ENCODE results near the gene DNAH9. TPM values are rescaled to one million over a fixed set of nuclear protein-coding genes. Genes with fewer than 3 reads are reported as not detected.

Gene DNAH9
- total RNA-seq, 4 donors from 2014 or later = 0.98 to 1.9 (median 1.5) TPM

DNA sequence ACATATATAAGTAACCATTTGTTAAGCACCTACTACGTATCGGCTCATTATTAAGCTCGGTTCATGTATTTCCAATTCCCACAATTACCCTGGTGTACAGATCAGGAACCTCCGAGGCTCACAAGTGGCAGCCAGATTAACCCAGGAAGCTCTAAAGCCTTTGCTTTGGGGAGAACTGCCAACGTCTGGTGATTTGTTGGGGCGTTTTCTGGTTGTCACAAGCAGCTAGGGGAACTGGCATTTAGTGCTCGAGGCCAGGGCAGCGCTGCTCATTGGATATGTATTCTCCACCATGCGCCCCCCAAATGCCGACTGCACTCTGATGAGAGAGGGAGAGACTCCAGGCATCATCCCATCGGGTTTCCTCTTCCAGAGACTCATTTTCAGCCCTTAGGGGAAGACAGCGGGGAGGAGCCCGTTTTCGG, 398.5 kb downstream of the DNAH9 start:
- Histone ChIP-seq H3K27ac (peak overlapping the region; percentile 55 to 93 (median 88)), H3K36me3 (peaks cover 0 to 10% (median 0%) of the 10 kb centered on the region in 3 donors), H3K9me3 (no peaks in the 10 kb centered on the region), H3K4me3 (peak overlapping the region; percentile 62 to 97 (median 76)), H3K4me1 (peaks cover 0 to 14% (median 4%) of the 10 kb centered on the region in 4 donors), H3K27me3 (no peaks in the 10 kb centered on the region)
- TF ChIP-seq, protein P1, sequence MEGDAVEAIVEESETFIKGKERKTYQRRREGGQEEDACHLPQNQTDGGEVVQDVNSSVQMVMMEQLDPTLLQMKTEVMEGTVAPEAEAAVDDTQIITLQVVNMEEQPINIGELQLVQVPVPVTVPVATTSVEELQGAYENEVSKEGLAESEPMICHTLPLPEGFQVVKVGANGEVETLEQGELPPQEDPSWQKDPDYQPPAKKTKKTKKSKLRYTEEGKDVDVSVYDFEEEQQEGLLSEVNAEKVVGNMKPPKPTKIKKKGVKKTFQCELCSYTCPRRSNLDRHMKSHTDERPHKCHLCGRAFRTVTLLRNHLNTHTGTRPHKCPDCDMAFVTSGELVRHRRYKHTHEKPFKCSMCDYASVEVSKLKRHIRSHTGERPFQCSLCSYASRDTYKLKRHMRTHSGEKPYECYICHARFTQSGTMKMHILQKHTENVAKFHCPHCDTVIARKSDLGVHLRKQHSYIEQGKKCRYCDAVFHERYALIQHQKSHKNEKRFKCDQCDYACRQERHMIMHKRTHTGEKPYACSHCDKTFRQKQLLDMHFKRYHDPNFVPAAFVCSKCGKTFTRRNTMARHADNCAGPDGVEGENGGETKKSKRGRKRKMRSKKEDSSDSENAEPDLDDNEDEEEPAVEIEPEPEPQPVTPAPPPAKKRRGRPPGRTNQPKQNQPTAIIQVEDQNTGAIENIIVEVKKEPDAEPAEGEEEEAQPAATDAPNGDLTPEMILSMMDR (IDR thresholded peaks at IDR 0.05) = peak in 1 of 5 experiments; percentile 26
- TF ChIP-seq POLR2A (IDR thresholded peaks at IDR 0.05) = no peak
- WGBS, 2 donors = 0 to 1% methylated on average over 11 to 14 of the region's 14 CpGs
- peak in 1 of 2 donors; percentile 38 for DNase-seq (ENCODE audit: low spot score in 2 of 2)

DNA sequence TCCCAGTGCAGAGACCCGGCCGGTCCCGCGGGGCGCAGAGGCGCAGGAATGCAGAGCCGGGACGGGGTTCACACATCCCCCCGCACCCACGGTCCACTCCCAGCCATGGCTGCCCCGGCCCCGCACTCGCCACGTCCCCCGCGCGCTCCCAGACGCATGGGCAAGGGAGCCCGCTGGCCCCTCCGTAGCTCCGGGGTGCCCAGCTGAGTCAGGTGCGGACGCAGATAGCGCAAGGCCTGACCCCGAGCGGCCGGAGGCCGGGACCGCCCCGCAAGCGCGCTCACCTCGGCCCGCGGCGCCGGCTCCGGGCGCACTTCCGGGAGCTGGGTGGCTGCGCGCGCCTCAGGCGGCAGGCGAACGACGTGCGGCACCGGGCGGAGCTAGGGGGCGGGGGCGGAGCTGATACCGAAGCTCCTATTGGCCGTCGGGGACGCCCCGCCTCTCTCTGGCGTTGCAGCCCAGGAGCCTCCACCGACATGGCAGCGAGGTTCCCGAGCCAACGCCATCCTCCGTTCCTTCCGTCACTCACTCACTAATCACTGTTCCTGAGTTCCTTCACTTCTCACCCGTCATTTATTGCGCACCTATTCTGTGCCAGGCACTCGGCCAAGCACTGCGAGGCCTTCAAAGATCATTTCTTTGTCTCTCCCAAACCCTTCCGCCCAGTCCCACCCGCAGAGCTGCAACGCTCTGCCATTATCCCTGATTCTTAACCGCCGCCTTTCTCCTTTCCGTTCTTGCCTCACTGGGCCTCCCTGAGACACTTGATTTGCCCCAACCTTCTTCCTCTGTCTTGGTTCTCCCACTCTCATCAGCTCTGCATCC, 399.1 kb downstream of the DNAH9 start, which contains the start of gene ZNF18:
Gene ZNF18, minus strand, starts transcription at position 329 of the 825 bp plus-strand sequence. CDS start 4,646 bp downstream, outside the sequence.
- Histone ChIP-seq H3K27ac (peak within 1 kb of the TSS; percentile 55 to 93 (median 88)), H3K27me3 (no peaks in the 10 kb centered on the region), H3K4me1 (peaks cover 0 to 14% (median 4%) of the 10 kb centered on the region in 4 donors), H3K36me3 (peaks cover 0 to 4% (median 0%) of the 10 kb centered on the region in 3 donors), H3K9me3 (no peaks in the 10 kb centered on the region), H3K4me3 (peak within 1 kb of the TSS; percentile 62 to 97 (median 76))
- TF ChIP-seq, protein P1 (IDR thresholded peaks at IDR 0.05) = peak in 2 of 5 experiments; percentile 54 to 56
- TF ChIP-seq EP300 (IDR thresholded peaks at IDR 0.05) = peak; percentile 34 to 98
- TF ChIP-seq POLR2A (IDR thresholded peaks at IDR 0.05) = peak; percentile 96 to 99
- WGBS, 2 donors = 2 to 3% methylated on average over 20 to 27 of the region's 74 CpGs
- DNase-seq (ENCODE audit: low spot score in 2 of 2) = peak; percentile 91

DNA sequence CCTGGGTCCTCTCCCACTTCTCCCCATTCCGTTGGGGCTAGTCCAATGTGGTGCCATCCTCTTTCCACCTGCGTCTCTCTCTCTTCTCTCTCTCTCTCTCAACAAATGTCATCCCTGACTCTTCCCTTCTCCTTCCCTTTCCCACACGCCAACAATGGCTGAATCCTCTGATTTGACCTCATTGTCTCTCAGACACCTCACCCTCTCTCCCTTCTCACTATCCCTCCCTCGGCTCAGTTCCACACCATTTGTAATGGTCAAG, 399.6 kb downstream of the DNAH9 start:
- H3K27ac ChIP-seq = peak overlapping the region; percentile 55 to 93 (median 88)
- WGBS, 2 donors = 63 to 64% methylated on average over 4 of the region's 4 CpGs

DNA sequence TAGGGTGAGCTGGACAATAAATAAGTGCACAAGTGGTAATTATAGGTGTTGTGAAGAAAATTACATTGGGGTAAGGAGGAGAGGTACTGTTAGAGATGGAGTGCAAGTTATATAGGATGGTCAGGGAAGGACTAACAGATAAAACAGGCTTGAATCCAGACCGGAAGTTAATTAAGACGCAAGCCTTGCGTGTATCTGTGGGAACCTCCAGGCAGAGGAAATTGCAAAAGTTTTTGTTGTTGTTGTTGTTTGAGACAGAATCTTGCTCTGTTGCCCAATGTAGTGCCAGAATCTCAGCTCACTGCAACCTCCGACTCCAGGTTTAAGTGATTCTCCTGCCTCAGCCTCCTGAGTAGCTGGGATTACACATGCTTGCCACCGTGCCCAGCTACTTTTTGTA, 401.4 kb downstream of the DNAH9 start:
- H3K9me3 ChIP-seq = no peaks in the 10 kb centered on the region
- WGBS, 2 donors = 88 to 91% methylated on average over 5 of the region's 5 CpGs
- H3K4me1 ChIP-seq = peaks cover 0 to 14% (median 4%) of the 10 kb centered on the region in 4 donors
- DNase-seq (ENCODE audit: low spot score in 2 of 2) = no peak
- no peaks in the 10 kb centered on the region for H3K27me3 ChIP-seq
- H3K27ac ChIP-seq = no peak overlapping the region
- TF ChIP-seq EP300 (IDR thresholded peaks at IDR 0.05) (no peak), POLR2A (IDR thresholded peaks at IDR 0.05) (no peak)
- TF ChIP-seq, protein P1 (IDR thresholded peaks at IDR 0.05) = no peak
- H3K36me3 ChIP-seq = no peaks in the 10 kb centered on the region
- H3K4me3 ChIP-seq = no peak overlapping the region

More for the DNA sequence above, 399.6 kb downstream of the DNAH9 start:
- Histone ChIP-seq H3K4me3 (peak overlapping the region; percentile 62 to 97 (median 76)), H3K27me3 (no peaks in the 10 kb centered on the region), H3K4me1 (peaks cover 0 to 14% (median 4%) of the 10 kb centered on the region in 4 donors), H3K9me3 (no peaks in the 10 kb centered on the region), H3K36me3 (no peaks in the 10 kb centered on the region)
- TF ChIP-seq POLR2A (IDR thresholded peaks at IDR 0.05) (no peak), EP300 (IDR thresholded peaks at IDR 0.05) (no peak)
- TF ChIP-seq, protein P1 (IDR thresholded peaks at IDR 0.05) = no peak
- DNase-seq (ENCODE audit: low spot score in 2 of 2) = no peak

DNA sequence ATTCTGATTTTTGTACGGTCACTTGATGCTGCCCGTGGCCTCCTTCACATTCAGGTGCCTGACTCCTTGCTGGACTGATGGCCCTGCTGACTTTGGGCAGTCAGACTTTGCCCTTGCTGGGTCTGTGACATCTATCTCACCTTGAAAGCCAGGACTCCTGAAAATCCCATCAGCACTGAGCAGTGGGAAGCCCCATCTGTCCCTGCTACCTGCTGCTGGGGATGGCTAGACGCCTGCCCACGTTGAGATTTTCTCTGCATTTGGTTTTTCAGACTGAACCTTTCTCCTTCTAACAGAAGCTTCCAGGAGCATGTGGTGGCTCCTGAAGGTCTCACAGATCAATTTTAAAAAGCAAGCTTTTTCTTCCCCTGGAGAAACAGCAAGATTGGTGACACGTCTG, 409.2 kb downstream of the DNAH9 start:
- Histone ChIP-seq H3K4me1 (no peaks in the 10 kb centered on the region), H3K9me3 (no peaks in the 10 kb centered on the region), H3K27me3 (no peaks in the 10 kb centered on the region), H3K4me3 (no peak overlapping the region), H3K27ac (no peak overlapping the region), H3K36me3 (no peaks in the 10 kb centered on the region)
- DNase-seq (ENCODE audit: low spot score in 2 of 2) = no peak
- 82 to 93% methylated on average over 5 of the region's 5 CpGs for WGBS, 2 donors
- TF ChIP-seq, protein P1 (IDR thresholded peaks at IDR 0.05) = no peak
- TF ChIP-seq POLR2A (IDR thresholded peaks at IDR 0.05) = no peak
- TF ChIP-seq EP300 (IDR thresholded peaks at IDR 0.05) = no peak
